Thyroid gland (tissue), 4 donors: ENCODE data around the gene ADAP1. TPM values are rescaled to one million over a fixed set of nuclear protein-coding genes. Genes with fewer than 3 reads are reported as not detected.

Experiments used
- DNase-seq, 2 donors: peaks; one replicate each; pipeline ENCODE4 v3.0.0-alpha.2; 2019
- H3K27ac ChIP-seq, 3 donors: fragments of 200-600 bp; sonication (generic); 1 replicate in 2 of 3; 2 replicates in 1 of 3; pipeline ENCODE4 v1.5.1; 2016 to 2019; ENCODE audit warnings: mild to moderate bottlenecking in 1 of 3, moderate library complexity in 1 of 3
- H3K27me3 ChIP-seq: fragments of 200-600 bp; sonication (generic); one replicate; pipeline ENCODE4 v1.5.1; 2019
- H3K36me3 ChIP-seq, 2 donors: fragments of 200-600 bp; sonication (generic); one replicate each; pipeline ENCODE4 v1.5.1; 2016 to 2019
- H3K4me1 ChIP-seq, 2 donors: fragments of 200-600 bp; sonication (generic); one replicate each; pipeline ENCODE4 v1.5.1; 2017 to 2019
- H3K4me3 ChIP-seq, 3 donors: fragments of 200-600 bp; sonication (generic); replicated peaks in 1 of 3; 1 replicate in 2 of 3; 2 replicates in 1 of 3; pipeline ENCODE4 v1.5.1; 2016; ENCODE audit warnings: mild to moderate bottlenecking in 1 of 3
- H3K9me3 ChIP-seq: fragments of 200-600 bp; sonication (generic); one replicate; pipeline ENCODE4 v1.5.1; 2017
- CTCF ChIP-seq, 6 experiments: fragments of 200-600 bp in 3 of 6; fragments of 450-650 bp in 3 of 6; sonication (generic) in 3 of 6; IDR thresholded peaks; one replicate each; pipeline ENCODE4 v1.5.1; 2016 to 2019; ENCODE audit warnings: antibody characterized with exemption in 6 of 6, mild to moderate bottlenecking in 2 of 6, inconsistent platforms in 1 of 6, moderate library complexity in 1 of 6
- POLR2A ChIP-seq, 2 donors: fragments of 450-650 bp; IDR thresholded peaks; one replicate each; pipeline ENCODE4 v1.6.1; 2017; ENCODE audit warnings: antibody characterized with exemption in 2 of 2, mild to moderate bottlenecking in 2 of 2, moderate library complexity in 1 of 2
- WGBS, 2 donors: methylation state at CpG; one replicate each; pipeline ENCODE4 v1.1.5; 2017; 5-methylcytosine and 5-hydroxymethylcytosine counted together
- intact Hi-C: fragments of 100-400 bp; cut with DNase I; formaldehyde crosslinking; loops from one replicate; pipeline ENCODE4 v1.15.1; 2023
- total RNA-seq, 4 donors: library from RNA; depleted of rRNA; stranded (reverse); fragments of >200 nt; gene quantifications; one replicate each; pipeline ENCODE4 v1.2.3, GENCODE V29; 2016

The ADAP1 gene
- total RNA-seq, 4 donors from 2014 or later = 11.7 to 29.9 (median 23.4) TPM

- intact Hi-C loops = no loop called here
- TF ChIP-seq POLR2A (IDR thresholded peaks at IDR 0.05) (no peak), CTCF (IDR thresholded peaks at IDR 0.05) (no peak)
- WGBS, 2 donors = 89 to 90% methylated on average over 27 to 28 of the region's 28 CpGs
These were observed 44.8 kb upstream of the ADAP1 start for GRCh38 chr7:999149-999879.

GRCh38 chr7:997404-998395 lies 43.2 kb upstream of the ADAP1 start:
- no peaks in the 10 kb centered on the region for H3K36me3 ChIP-seq
- H3K4me3 ChIP-seq = no peak overlapping the region
- no peaks in the 10 kb centered on the region for H3K9me3 ChIP-seq
- TF ChIP-seq CTCF (IDR thresholded peaks at IDR 0.05) = no peak
- H3K27ac ChIP-seq = no peak overlapping the region
- no peaks in the 10 kb centered on the region for H3K27me3 ChIP-seq
- 90 to 93% methylated on average over 18 to 31 of the region's 45 CpGs for WGBS, 2 donors
- no peak for DNase-seq
- H3K4me1 ChIP-seq = peaks cover 0 to 8% of the 10 kb centered on the region in 2 donors
- intact Hi-C loops = no loop called here

More at GRCh38 chr7:999149-999879, 44.8 kb upstream of the ADAP1 start:
- Histone ChIP-seq H3K27ac (no peak overlapping the region), H3K4me3 (no peak overlapping the region), H3K36me3 (no peaks in the 10 kb centered on the region), H3K9me3 (no peaks in the 10 kb centered on the region), H3K27me3 (no peaks in the 10 kb centered on the region), H3K4me1 (no peaks in the 10 kb centered on the region)
- DNase-seq = no peak

- Histone ChIP-seq H3K36me3 (no peaks in the 10 kb centered on the region), H3K27ac (no peak overlapping the region), H3K27me3 (no peaks in the 10 kb centered on the region), H3K4me1 (peaks cover 0 to 8% of the 10 kb centered on the region in 2 donors), H3K4me3 (no peak overlapping the region), H3K9me3 (no peaks in the 10 kb centered on the region)
- TF ChIP-seq CTCF (IDR thresholded peaks at IDR 0.05) = no peak
- no peak for TF ChIP-seq POLR2A (IDR thresholded peaks at IDR 0.05)
- WGBS, 2 donors = 93% methylated on average over 11 of the region's 38 CpGs; no CpG with 5 or more reads in 1 of the 2 donors
- intact Hi-C loops = no loop called here
- DNase-seq = no peak
These were observed 41.8 kb upstream of the ADAP1 start for GRCh38 chr7:996079-996872.

GRCh38 chr7:995571-995970 lies 41.1 kb upstream of the ADAP1 start:
- DNase-seq = no peak
- Histone ChIP-seq H3K4me1 (peaks cover 0 to 8% of the 10 kb centered on the region in 2 donors), H3K36me3 (no peaks in the 10 kb centered on the region), H3K9me3 (no peaks in the 10 kb centered on the region), H3K27ac (no peak overlapping the region), H3K4me3 (no peak overlapping the region), H3K27me3 (no peaks in the 10 kb centered on the region)
- intact Hi-C loops = no loop called here
- no peak for TF ChIP-seq POLR2A (IDR thresholded peaks at IDR 0.05)
- TF ChIP-seq CTCF (IDR thresholded peaks at IDR 0.05) = no peak
- WGBS, 2 donors = 91 to 97% methylated on average over 12 to 14 of the region's 14 CpGs
